Ishikawa (cell line): ENCODE measurements around the gene EEFSEC.

Source experiments
- CEBPB ChIP-seq: IDR thresholded peaks from 2 replicates; pipeline ENCODE4 v1.6.1; 2012
- CREB1 ChIP-seq: IDR thresholded peaks from 2 replicates; pipeline ENCODE4 v1.6.1; 2012; ENCODE audit warnings: low read depth
- EGR1 ChIP-seq: IDR thresholded peaks from 2 replicates; pipeline ENCODE4 v1.6.1; 2012
- EP300 ChIP-seq: IDR thresholded peaks from 2 replicates; pipeline ENCODE4 v1.6.1; 2012; ENCODE audit warnings: borderline replicate concordance
- FOXM1 ChIP-seq: IDR thresholded peaks from 2 replicates; pipeline ENCODE4 v1.6.1; 2012; ENCODE audit warnings: low read depth, borderline replicate concordance
- MAX ChIP-seq: IDR thresholded peaks from 2 replicates; pipeline ENCODE4 v1.6.1; 2012
- NFIC ChIP-seq: IDR thresholded peaks from 2 replicates; pipeline ENCODE4 v1.6.1; 2012
- RAD21 ChIP-seq: IDR thresholded peaks from 2 replicates; pipeline ENCODE4 v1.6.1; 2012; ENCODE audit warnings: low read depth
- REST ChIP-seq: IDR thresholded peaks from 2 replicates; pipeline ENCODE4 v1.6.1; 2012; ENCODE audit warnings: low read depth, mild to moderate bottlenecking
- TAF1 ChIP-seq: IDR thresholded peaks from 2 replicates; pipeline ENCODE4 v1.6.1; 2012; ENCODE audit warnings: low read depth, mild to moderate bottlenecking
- TCF12 ChIP-seq: IDR thresholded peaks from 2 replicates; pipeline ENCODE4 v1.6.1; 2012; ENCODE audit warnings: low read depth
- TEAD4 ChIP-seq: IDR thresholded peaks from 2 replicates; pipeline ENCODE4 v1.6.1; 2012
- YY1 ChIP-seq: IDR thresholded peaks from 2 replicates; pipeline ENCODE4 v1.6.1; 2012; ENCODE audit warnings: low read depth
- ZBTB7A ChIP-seq: IDR thresholded peaks from 2 replicates; pipeline ENCODE4 v1.6.1; 2012; ENCODE audit warnings: low read depth
- TF ChIP-seq, protein P1 (sequence below): IDR thresholded peaks from 2 replicates; pipeline ENCODE4 v1.6.1; 2012

Gene EEFSEC

GRCh38 chr3:128173200-128173599 lies 19.9 kb downstream of the EEFSEC start:
- TF ChIP-seq EP300, result no peak
- TF ChIP-seq TAF1, result no peak
- TF ChIP-seq REST, result no peak
- no peak for TF ChIP-seq MAX
- TF ChIP-seq TCF12, result no peak
- TF ChIP-seq EGR1, result no peak
- no peak for TF ChIP-seq NFIC
- no peak for TF ChIP-seq ZBTB7A
- TF ChIP-seq RAD21, result no peak
- no peak for TF ChIP-seq FOXM1
- TF ChIP-seq CREB1, result no peak
- TF ChIP-seq, protein P1, sequence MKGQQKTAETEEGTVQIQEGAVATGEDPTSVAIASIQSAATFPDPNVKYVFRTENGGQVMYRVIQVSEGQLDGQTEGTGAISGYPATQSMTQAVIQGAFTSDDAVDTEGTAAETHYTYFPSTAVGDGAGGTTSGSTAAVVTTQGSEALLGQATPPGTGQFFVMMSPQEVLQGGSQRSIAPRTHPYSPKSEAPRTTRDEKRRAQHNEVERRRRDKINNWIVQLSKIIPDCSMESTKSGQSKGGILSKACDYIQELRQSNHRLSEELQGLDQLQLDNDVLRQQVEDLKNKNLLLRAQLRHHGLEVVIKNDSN, result no peak
- TF ChIP-seq CEBPB, result no peak
- no peak for TF ChIP-seq TEAD4
- TF ChIP-seq YY1, result no peak

DNA sequence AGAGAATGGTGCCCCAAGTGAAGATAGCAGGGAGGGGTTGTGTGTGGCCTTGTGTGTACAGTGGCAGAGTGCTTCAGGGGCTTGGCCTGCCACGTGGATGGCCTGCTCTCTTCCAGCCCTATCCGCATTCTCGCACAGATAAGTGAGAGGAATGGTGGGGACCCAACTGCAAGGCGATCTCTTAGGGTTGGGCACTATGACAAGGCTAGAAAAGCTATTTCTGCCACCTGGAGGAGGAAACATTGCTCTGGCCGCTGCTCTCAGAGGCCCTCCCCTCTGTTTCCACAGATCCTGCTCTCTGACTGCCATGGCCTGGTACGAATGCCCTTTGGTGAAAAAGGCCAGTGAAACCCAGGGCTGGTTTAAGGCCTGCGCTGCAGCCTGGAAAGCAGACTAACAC lies 20.6 kb downstream of the EEFSEC start:
- TF ChIP-seq EGR1 (no peak), TEAD4 (no peak), EP300 (no peak), REST (no peak), YY1 (no peak), TAF1 (no peak), NFIC (no peak)

DNA sequence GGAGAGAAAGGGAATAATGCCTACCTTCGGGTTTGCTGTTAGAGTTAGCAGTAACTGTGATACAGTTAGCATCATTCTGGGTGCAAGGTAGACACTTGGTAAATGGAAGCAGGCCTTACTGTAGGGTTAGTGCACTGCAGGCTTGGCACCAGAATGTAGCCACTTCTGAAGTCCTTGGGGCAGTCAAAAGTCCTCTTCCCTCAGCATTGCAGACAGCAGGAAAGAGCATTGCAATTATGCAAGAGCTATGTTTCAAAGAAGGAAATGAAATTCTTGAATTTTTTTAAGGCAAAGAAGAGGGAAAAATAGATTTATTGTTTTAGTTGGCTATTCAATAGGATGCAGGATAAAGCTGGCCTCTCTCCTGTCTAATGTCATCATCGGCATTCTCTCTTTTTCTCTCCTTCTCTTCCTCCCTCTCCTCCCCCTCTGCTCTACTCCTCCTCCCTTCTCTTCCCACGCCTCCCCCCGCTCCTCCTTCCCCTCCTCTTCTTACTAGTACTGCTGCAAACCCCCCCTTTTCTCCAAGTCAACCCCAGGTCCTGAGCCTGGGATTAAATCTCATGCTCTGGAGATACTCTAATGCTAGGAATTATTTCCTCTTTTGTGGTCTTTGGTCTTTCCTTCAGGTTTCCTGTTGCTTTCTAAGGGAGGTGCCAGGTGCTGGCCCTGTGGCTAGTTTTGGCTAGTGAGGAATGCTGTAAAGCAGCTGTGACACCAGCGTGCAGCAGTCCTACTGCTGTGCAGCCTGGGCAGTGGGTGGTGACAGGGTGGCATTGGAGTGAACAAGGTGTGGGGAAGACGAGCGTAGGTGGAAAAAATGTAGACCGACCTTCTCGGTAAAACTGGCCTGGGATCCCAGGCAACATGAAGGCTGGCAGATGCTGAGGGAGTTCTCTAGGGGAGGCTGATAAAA lies 21.7 kb downstream of the EEFSEC start:
- TF ChIP-seq TEAD4 (no peak), EP300 (no peak), NFIC (no peak), MAX (no peak), ZBTB7A (no peak)

GRCh38 chr3:128175768-128176167 lies 22.5 kb downstream of the EEFSEC start:
- no peak for TF ChIP-seq RAD21
- no peak for TF ChIP-seq TCF12
- no peak for TF ChIP-seq EP300
- TF ChIP-seq NFIC, result no peak
- no peak for TF ChIP-seq CEBPB
- TF ChIP-seq, protein P1, result no peak
- TF ChIP-seq CREB1, result no peak
- TF ChIP-seq FOXM1, result no peak
- no peak for TF ChIP-seq TEAD4
- no peak for TF ChIP-seq ZBTB7A
- no peak for TF ChIP-seq YY1
- TF ChIP-seq MAX, result no peak
- no peak for TF ChIP-seq EGR1
- no peak for TF ChIP-seq TAF1
- no peak for TF ChIP-seq REST
